IPS-11a (cell line): Measurements from ENCODE around the gene FOXP2.

Experiments
- H3K4me3 ChIP-seq: one replicate; pipeline ENCODE4 v1.5.1; 2013; ENCODE audit warnings: low read depth, low read length, control low read depth

The FOXP2 gene

GRCh38 chr7:114703677-114704076 is 289.1 kb downstream of the FOXP2 start:
- H3K4me3 ChIP-seq = no peak overlapping the region

GRCh38 chr7:114708646-114709045 is 294.0 kb downstream of the FOXP2 start:
- H3K4me3 ChIP-seq = no peak overlapping the region

GRCh38 chr7:114710499-114710898 is 295.9 kb downstream of the FOXP2 start:
- H3K4me3 ChIP-seq = no peak overlapping the region

GRCh38 chr7:114711241-114711640 is 296.6 kb downstream of the FOXP2 start:
- no peak overlapping the region for H3K4me3 ChIP-seq

GRCh38 chr7:114715907-114716306 is 301.3 kb downstream of the FOXP2 start:
- H3K4me3 ChIP-seq = no peak overlapping the region

- H3K4me3 ChIP-seq = no peak overlapping the region
These were observed 304.2 kb downstream of the FOXP2 start for GRCh38 chr7:114718861-114719260.

- H3K4me3 ChIP-seq = no peak overlapping the region
These were observed 306.1 kb downstream of the FOXP2 start for GRCh38 chr7:114720725-114721124.

GRCh38 chr7:114722562-114722961 is 307.9 kb downstream of the FOXP2 start:
- no peak overlapping the region for H3K4me3 ChIP-seq

GRCh38 chr7:114723308-114723707 is 308.7 kb downstream of the FOXP2 start:
- H3K4me3 ChIP-seq = no peak overlapping the region

- no peak overlapping the region for H3K4me3 ChIP-seq
These were observed 325.5 kb downstream of the FOXP2 start for GRCh38 chr7:114740095-114740494.

GRCh38 chr7:114740941-114741340 is 326.3 kb downstream of the FOXP2 start:
- H3K4me3 ChIP-seq = no peak overlapping the region

GRCh38 chr7:114741911-114742310 is 327.3 kb downstream of the FOXP2 start:
- no peak overlapping the region for H3K4me3 ChIP-seq
